GM10266 (cell line): Measurements from ENCODE around the gene PCNP.

Experiments
- DNase-seq: peaks from one replicate; pipeline ENCODE4 v3.0.0; 2012; ENCODE audit errors: extremely low spot score
- CTCF ChIP-seq: IDR thresholded peaks from 2 replicates; pipeline ENCODE4 v1.5.1; 2012; ENCODE audit warnings: mild to moderate bottlenecking, low read depth; ENCODE audit not compliant: control insufficient read depth, insufficient read depth; ENCODE audit errors: missing control alignments

Gene PCNP

GRCh38 chr3:101615525-101615924 lies 41.5 kb downstream of the PCNP start:
- DNase-seq, result no peak
- TF ChIP-seq CTCF, result no peak

GRCh38 chr3:101617478-101617877 lies 43.5 kb downstream of the PCNP start:
- DNase-seq, result no peak
- no peak for TF ChIP-seq CTCF

- no peak for TF ChIP-seq CTCF
- no peak for DNase-seq
Measured at GRCh38 chr3:101618726-101619125, 44.7 kb downstream of the PCNP start.

- TF ChIP-seq CTCF, result no peak
- no peak for DNase-seq
Measured at GRCh38 chr3:101619734-101620133, 45.8 kb downstream of the PCNP start.

GRCh38 chr3:101623656-101624055 lies 49.7 kb downstream of the PCNP start:
- DNase-seq, result no peak
- TF ChIP-seq CTCF, result no peak

GRCh38 chr3:101624857-101625256 lies 50.9 kb downstream of the PCNP start:
- DNase-seq, result no peak
- no peak for TF ChIP-seq CTCF

GRCh38 chr3:101625879-101626278 lies 51.9 kb downstream of the PCNP start:
- no peak for TF ChIP-seq CTCF
- no peak for DNase-seq

GRCh38 chr3:101629219-101629618 lies 55.2 kb downstream of the PCNP start:
- TF ChIP-seq CTCF, result no peak
- no peak for DNase-seq
